Umbilical cord (tissue), 2 donors: ENCODE results near the gene IPPK. TPM values are rescaled to one million over a fixed set of nuclear protein-coding genes. Genes with fewer than 3 reads are reported as not detected.

Source experiments
- DNase-seq: peaks from one replicate; pipeline ENCODE4 v3.0.0-alpha.2; 2015; ENCODE audit warnings: low spot score
- total RNA-seq: library from RNA; depleted of rRNA; stranded (reverse); fragments of >200 nt; gene quantifications from one replicate; pipeline ENCODE4 v1.2.3, GENCODE V29; 2014; ENCODE audit warnings: low replicate concordance; ENCODE audit not compliant: insufficient read depth

IPPK gene
- total RNA-seq, 1 donor from 2014 or later, result 4.3 TPM

DNA sequence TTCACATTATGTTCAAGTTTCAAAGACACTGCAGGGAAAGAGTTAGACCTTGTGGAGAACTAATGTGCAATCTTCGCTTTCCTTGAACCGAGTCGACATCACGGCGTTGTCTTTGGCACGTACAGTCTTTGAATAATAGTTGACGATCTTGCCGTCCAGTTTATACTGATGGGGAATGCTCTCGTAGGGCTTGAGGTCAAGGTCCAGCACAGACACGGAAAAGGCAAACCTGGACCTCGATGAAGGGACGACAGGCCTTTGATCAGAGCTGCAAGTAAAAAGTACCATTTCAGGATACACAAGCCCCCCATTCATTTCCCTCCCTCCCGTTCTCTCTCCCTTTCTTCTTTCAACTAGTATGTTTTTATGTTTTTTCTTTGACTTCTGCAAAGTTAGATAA lies 54.1 kb downstream of the IPPK start:
- no peak for DNase-seq

- DNase-seq, result no peak
Measured at GRCh38 chr9:92614763-92615461, 55.0 kb downstream of the IPPK start.

GRCh38 chr9:92614123-92614510 lies 55.8 kb downstream of the IPPK start:
- no peak for DNase-seq

- no peak for DNase-seq
Measured at GRCh38 chr9:92613268-92614122, 56.4 kb downstream of the IPPK start.

DNA sequence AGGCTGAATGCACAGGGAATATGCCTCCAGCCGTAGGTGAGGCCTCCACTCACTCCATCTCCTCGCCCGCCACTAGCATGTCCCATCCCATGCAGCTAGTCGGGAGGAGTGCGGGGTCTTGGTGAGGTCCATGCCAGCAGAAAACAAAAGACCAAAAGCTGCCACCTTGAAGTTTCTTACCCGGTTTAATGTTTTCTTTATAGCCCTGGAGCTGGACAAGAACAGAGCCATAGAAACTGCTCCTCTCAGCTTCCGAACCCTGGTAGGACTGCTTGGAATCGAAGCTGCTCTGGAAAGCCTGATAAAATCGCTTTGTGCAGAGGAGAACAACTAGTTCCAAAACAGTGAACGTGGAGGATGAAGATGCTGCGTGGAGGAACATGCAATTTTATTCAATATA lies 57.1 kb downstream of the IPPK start:
- DNase-seq, result no peak

- no peak for DNase-seq
Measured at GRCh38 chr9:92612292-92612691, 57.6 kb downstream of the IPPK start.

- DNase-seq, result no peak
Measured at GRCh38 chr9:92611621-92612285, 58.2 kb downstream of the IPPK start.

GRCh38 chr9:92610470-92611420 lies 59.2 kb downstream of the IPPK start:
- no peak for DNase-seq

GRCh38 chr9:92608909-92609445 lies 61.0 kb downstream of the IPPK start:
- peak; percentile 8 for DNase-seq

GRCh38 chr9:92608241-92608908 lies 61.6 kb downstream of the IPPK start:
- DNase-seq, result no peak

DNA sequence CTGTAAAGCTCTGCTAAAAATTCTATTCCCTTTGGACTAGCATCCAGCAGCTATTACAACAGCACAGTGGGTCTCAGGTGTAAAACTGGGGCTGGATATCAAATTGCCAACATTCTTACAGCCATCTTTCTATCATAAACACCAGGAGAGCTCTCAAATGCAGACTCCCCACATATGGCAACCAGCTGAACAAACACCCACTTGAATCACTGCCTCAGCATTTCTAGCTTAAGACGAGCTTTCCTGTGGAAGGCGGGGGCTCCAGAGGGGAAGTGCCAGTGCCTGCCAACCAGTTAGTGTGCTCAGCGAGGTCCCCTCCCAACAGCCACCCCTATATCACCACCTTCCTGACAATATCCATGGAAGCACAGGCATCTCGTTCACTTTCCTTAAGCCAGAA lies 62.2 kb downstream of the IPPK start:
- peak; percentile 57 for DNase-seq

GRCh38 chr9:92607088-92607487 lies 62.8 kb downstream of the IPPK start:
- DNase-seq, result no peak

- DNase-seq, result no peak
Measured at GRCh38 chr9:92605224-92605623, 64.7 kb downstream of the IPPK start.

GRCh38 chr9:92603990-92604389 lies 65.9 kb downstream of the IPPK start:
- DNase-seq, result no peak

GRCh38 chr9:92603100-92603499 lies 66.8 kb downstream of the IPPK start:
- DNase-seq, result no peak

- no peak for DNase-seq
Measured at GRCh38 chr9:92602413-92602812, 67.5 kb downstream of the IPPK start.

GRCh38 chr9:92601451-92601850 lies 68.5 kb downstream of the IPPK start:
- no peak for DNase-seq

- DNase-seq, result peak; percentile 19
Measured at GRCh38 chr9:92600462-92601261, 69.3 kb downstream of the IPPK start.

- DNase-seq, result no peak
Measured at GRCh38 chr9:92599938-92600461, 69.9 kb downstream of the IPPK start.
